ENCODE results near the gene FBXO28.

Gene FBXO28

DNA sequence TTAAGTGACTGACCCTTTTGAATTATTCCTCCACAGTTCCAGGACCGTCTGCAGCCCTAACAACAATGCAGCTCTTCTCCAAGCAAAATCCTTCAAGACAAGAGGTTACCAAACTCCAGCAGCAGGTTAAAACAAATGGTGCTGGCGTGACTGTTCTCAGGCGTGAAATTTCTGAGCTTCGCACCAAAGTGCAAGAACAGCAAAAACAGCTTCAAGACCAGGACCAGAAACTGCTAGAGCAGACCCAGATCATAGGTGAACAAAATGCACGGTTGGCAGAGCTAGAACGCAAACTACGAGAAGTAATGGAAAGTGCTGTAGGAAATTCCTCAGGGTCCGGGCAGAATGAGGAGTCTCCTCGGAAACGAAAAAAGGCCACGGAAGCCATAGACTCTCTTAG lies 43.4 kb downstream of the FBXO28 start:
- H2BK120ac ChIP-seq (ENCODE audit: insufficient read depth, low read length, poor library complexity) = no peak overlapping the region
- no CpG with 5 or more reads among the region's 11 CpGs for WGBS (ENCODE audit: extremely low coverage, insufficient coverage, insufficient read length)

DNA sequence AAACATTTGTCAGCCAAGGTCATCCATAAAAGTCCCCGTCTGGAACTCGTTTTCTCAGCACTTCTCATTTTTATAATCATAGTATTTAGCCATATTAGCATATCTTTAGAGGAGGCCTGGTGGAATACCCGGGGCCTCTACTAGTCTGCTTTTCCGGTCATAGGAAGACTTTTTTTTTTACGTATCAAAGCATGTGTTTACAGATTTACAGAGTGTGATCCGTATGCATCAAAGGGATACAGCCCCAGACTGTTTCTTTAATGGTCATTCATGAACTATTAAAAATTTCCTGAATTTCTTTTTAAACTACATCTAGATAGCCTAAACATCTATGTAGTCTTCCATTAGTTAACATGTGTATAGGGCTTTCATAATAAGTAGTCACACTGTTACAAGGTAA lies 45.6 kb downstream of the FBXO28 start:
- Histone ChIP-seq H3K4ac (ENCODE audit: low read depth, low read length) (no peak overlapping the region), H2AK5ac (ENCODE audit: low read length) (no peak overlapping the region), H3K4me3 (ENCODE audit: low read depth, low read length) (no peak overlapping the region), H3K14ac (ENCODE audit: low read length) (no peak overlapping the region), H2AFZ (ENCODE audit: insufficient read depth, low read length, poor library complexity) (no peak overlapping the region), H4K91ac (ENCODE audit: low read depth, low read length) (no peak overlapping the region), H2BK5ac (ENCODE audit: low read depth, low read length, poor library complexity) (no peak overlapping the region), H3K27ac (ENCODE audit: low read depth, low read length) (no peak overlapping the region), H3K9ac (ENCODE audit: low read length) (no peak overlapping the region), H4K8ac (ENCODE audit: low read depth, low read length) (no peak overlapping the region), H3K18ac (ENCODE audit: low read length) (no peak overlapping the region), H3K23ac (ENCODE audit: low read length) (no peak overlapping the region), H3K79me2 (ENCODE audit: control insufficient read depth, insufficient read depth, low read length, poor library complexity) (no peaks in the 10 kb centered on the region), H3K36me3 (ENCODE audit: control insufficient read depth in 1 of 2, insufficient read depth in 2 of 2, low read length in 2 of 2) (peaks cover 5 to 14% of the 10 kb centered on the region in 2 experiments), H3K4me1 (ENCODE audit: control insufficient read depth in 1 of 2, insufficient read depth in 2 of 2, low read length in 2 of 2) (no peaks in the 10 kb centered on the region), H3K4me2 (ENCODE audit: low read length) (no peak overlapping the region), H3K79me1 (ENCODE audit: low read length) (no peaks in the 10 kb centered on the region), H3K9me3 (ENCODE audit: insufficient read depth, low read depth, low read length) (no peaks in the 10 kb centered on the region), H2BK12ac (ENCODE audit: low read length) (no peak overlapping the region), H4K12ac (ENCODE audit: low read depth, low read length) (no peak overlapping the region), H3K27me3 (ENCODE audit: insufficient read depth, low read length) (no peaks in the 10 kb centered on the region), H2BK120ac (ENCODE audit: insufficient read depth, low read length, poor library complexity) (no peak overlapping the region)
- no CpG with 5 or more reads among the region's 6 CpGs for WGBS (ENCODE audit: extremely low coverage, insufficient coverage, insufficient read length)
- DNase-seq = no peak

More for the DNA sequence above, 43.4 kb downstream of the FBXO28 start:
- H3K23ac ChIP-seq (ENCODE audit: low read length) = no peak overlapping the region
- no peaks in the 10 kb centered on the region for H3K27me3 ChIP-seq (ENCODE audit: insufficient read depth, low read length)
- H2BK5ac ChIP-seq (ENCODE audit: low read depth, low read length, poor library complexity) = no peak overlapping the region
- H3K79me2 ChIP-seq (ENCODE audit: control insufficient read depth, insufficient read depth, low read length, poor library complexity) = no peaks in the 10 kb centered on the region
- H3K4ac ChIP-seq (ENCODE audit: low read depth, low read length) = no peak overlapping the region
- no peak overlapping the region for H3K18ac ChIP-seq (ENCODE audit: low read length)
- DNase-seq = no peak
- H4K91ac ChIP-seq (ENCODE audit: low read depth, low read length) = no peak overlapping the region
- no peak overlapping the region for H3K14ac ChIP-seq (ENCODE audit: low read length)
- no peak overlapping the region for H3K27ac ChIP-seq (ENCODE audit: low read depth, low read length)
- no peak overlapping the region for H2AK5ac ChIP-seq (ENCODE audit: low read length)
- H2AFZ ChIP-seq (ENCODE audit: insufficient read depth, low read length, poor library complexity) = no peak overlapping the region
- no peak overlapping the region for H4K12ac ChIP-seq (ENCODE audit: low read depth, low read length)
- no peak overlapping the region for H3K4me3 ChIP-seq (ENCODE audit: low read depth, low read length)
- no peaks in the 10 kb centered on the region for H3K79me1 ChIP-seq (ENCODE audit: low read length)
- no peaks in the 10 kb centered on the region for H3K4me1 ChIP-seq (ENCODE audit: control insufficient read depth in 1 of 2, insufficient read depth in 2 of 2, low read length in 2 of 2)
- no peaks in the 10 kb centered on the region for H3K9me3 ChIP-seq (ENCODE audit: insufficient read depth, low read depth, low read length)
- H4K8ac ChIP-seq (ENCODE audit: low read depth, low read length) = no peak overlapping the region
- H3K9ac ChIP-seq (ENCODE audit: low read length) = no peak overlapping the region
- no peak overlapping the region for H3K4me2 ChIP-seq (ENCODE audit: low read length)
- H3K36me3 ChIP-seq (ENCODE audit: control insufficient read depth in 1 of 2, insufficient read depth in 2 of 2, low read length in 2 of 2) = peaks cover 13 to 17% of the 10 kb centered on the region in 2 experiments
- H2BK12ac ChIP-seq (ENCODE audit: low read length) = no peak overlapping the region

DNA sequence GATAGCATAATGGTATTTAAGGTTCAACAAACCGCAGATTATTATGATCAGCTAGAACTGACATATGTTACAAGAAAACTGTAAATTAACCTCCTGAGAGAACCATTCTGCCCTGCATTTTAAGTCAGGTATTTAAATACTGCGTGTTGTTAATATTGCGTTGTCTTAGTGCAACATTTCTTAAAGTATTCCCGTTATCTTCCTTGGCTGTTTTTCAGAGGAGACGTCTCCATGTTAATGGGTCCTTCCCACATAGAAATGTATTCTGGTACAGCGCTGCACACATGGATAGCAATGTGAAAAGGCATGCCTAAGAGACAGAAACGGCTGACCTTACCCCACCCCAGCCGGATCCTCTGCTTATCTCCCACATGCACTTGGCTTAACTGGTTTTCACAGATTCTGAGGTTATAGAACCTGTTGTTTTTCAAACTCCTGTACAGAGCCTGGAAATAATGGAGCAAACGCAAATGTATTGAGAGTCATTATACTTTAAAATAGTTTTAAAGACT lies 46.3 kb downstream of the FBXO28 start:
- H2BK5ac ChIP-seq (ENCODE audit: low read depth, low read length, poor library complexity) = no peak overlapping the region
- no peak overlapping the region for H2AFZ ChIP-seq (ENCODE audit: insufficient read depth, low read length, poor library complexity)
- H3K4me1 ChIP-seq (ENCODE audit: control insufficient read depth in 1 of 2, insufficient read depth in 2 of 2, low read length in 2 of 2) = no peaks in the 10 kb centered on the region
- H3K9ac ChIP-seq (ENCODE audit: low read length) = no peak overlapping the region
- H3K79me1 ChIP-seq (ENCODE audit: low read length) = no peaks in the 10 kb centered on the region
- no CpG with 5 or more reads among the region's 9 CpGs for WGBS (ENCODE audit: extremely low coverage, insufficient coverage, insufficient read length)
- no peak overlapping the region for H4K12ac ChIP-seq (ENCODE audit: low read depth, low read length)
- H3K23ac ChIP-seq (ENCODE audit: low read length) = no peak overlapping the region
- no peak overlapping the region for H4K8ac ChIP-seq (ENCODE audit: low read depth, low read length)
- no peak overlapping the region for H3K4me2 ChIP-seq (ENCODE audit: low read length)
- no peak overlapping the region for H3K4me3 ChIP-seq (ENCODE audit: low read depth, low read length)
- no peak overlapping the region for H2BK120ac ChIP-seq (ENCODE audit: insufficient read depth, low read length, poor library complexity)
- no peaks in the 10 kb centered on the region for H3K9me3 ChIP-seq (ENCODE audit: insufficient read depth, low read depth, low read length)
- H2BK12ac ChIP-seq (ENCODE audit: low read length) = no peak overlapping the region
- H3K18ac ChIP-seq (ENCODE audit: low read length) = no peak overlapping the region
- H3K36me3 ChIP-seq (ENCODE audit: control insufficient read depth in 1 of 2, insufficient read depth in 2 of 2, low read length in 2 of 2) = peaks cover 5 to 14% of the 10 kb centered on the region in 2 experiments
- H2AK5ac ChIP-seq (ENCODE audit: low read length) = no peak overlapping the region
- no peak overlapping the region for H3K27ac ChIP-seq (ENCODE audit: low read depth, low read length)
- H3K27me3 ChIP-seq (ENCODE audit: insufficient read depth, low read length) = no peaks in the 10 kb centered on the region
- no peak for DNase-seq
- no peak overlapping the region for H4K91ac ChIP-seq (ENCODE audit: low read depth, low read length)
- H3K4ac ChIP-seq (ENCODE audit: low read depth, low read length) = no peak overlapping the region
- H3K79me2 ChIP-seq (ENCODE audit: control insufficient read depth, insufficient read depth, low read length, poor library complexity) = no peaks in the 10 kb centered on the region
- H3K14ac ChIP-seq (ENCODE audit: low read length) = no peak overlapping the region

DNA sequence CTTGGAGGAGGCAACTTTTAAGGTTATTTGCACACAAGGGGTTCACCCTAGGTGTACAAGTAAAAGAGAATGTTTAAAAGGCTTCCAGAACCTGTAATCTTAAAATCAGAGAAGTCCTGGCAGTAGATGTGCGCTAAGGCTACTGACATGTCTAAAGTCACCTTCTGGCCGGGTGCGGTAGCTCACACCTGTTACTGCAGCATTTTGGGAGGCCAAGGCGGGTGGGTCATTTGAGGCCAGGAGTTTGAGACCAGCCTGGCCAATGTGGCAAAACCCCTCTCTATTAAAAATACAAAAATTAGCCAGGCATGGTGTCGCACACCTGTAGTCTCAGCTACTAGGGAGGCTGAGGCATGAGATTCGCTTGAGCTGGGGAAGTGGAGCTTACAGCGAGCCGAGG lies 48.9 kb downstream of the FBXO28 start:
- no peak overlapping the region for H2BK12ac ChIP-seq (ENCODE audit: low read length)

More for the DNA sequence above, 48.9 kb downstream of the FBXO28 start:
- Histone ChIP-seq H3K27ac (ENCODE audit: low read depth, low read length) (no peak overlapping the region), H3K27me3 (ENCODE audit: insufficient read depth, low read length) (no peaks in the 10 kb centered on the region), H2AFZ (ENCODE audit: insufficient read depth, low read length, poor library complexity) (no peak overlapping the region), H4K12ac (ENCODE audit: low read depth, low read length) (no peak overlapping the region), H2BK120ac (ENCODE audit: insufficient read depth, low read length, poor library complexity) (no peak overlapping the region), H3K9ac (ENCODE audit: low read length) (no peak overlapping the region), H2AK5ac (ENCODE audit: low read length) (no peak overlapping the region), H3K4me3 (ENCODE audit: low read depth, low read length) (no peak overlapping the region), H2BK5ac (ENCODE audit: low read depth, low read length, poor library complexity) (no peak overlapping the region), H3K23ac (ENCODE audit: low read length) (no peak overlapping the region), H4K8ac (ENCODE audit: low read depth, low read length) (no peak overlapping the region), H3K4me2 (ENCODE audit: low read length) (no peak overlapping the region), H3K4ac (ENCODE audit: low read depth, low read length) (no peak overlapping the region), H3K9me3 (ENCODE audit: insufficient read depth, low read depth, low read length) (no peaks in the 10 kb centered on the region), H3K36me3 (ENCODE audit: control insufficient read depth in 1 of 2, insufficient read depth in 2 of 2, low read length in 2 of 2) (peaks cover 2 to 8% of the 10 kb centered on the region in 2 experiments), H3K18ac (ENCODE audit: low read length) (no peak overlapping the region), H3K79me2 (ENCODE audit: control insufficient read depth, insufficient read depth, low read length, poor library complexity) (no peaks in the 10 kb centered on the region), H3K14ac (ENCODE audit: low read length) (no peak overlapping the region), H3K79me1 (ENCODE audit: low read length) (no peaks in the 10 kb centered on the region), H4K91ac (ENCODE audit: low read depth, low read length) (no peak overlapping the region), H3K4me1 (ENCODE audit: control insufficient read depth in 1 of 2, insufficient read depth in 2 of 2, low read length in 2 of 2) (no peaks in the 10 kb centered on the region)
- no peak for DNase-seq
- WGBS (ENCODE audit: extremely low coverage, insufficient coverage, insufficient read length) = no CpG with 5 or more reads among the region's 8 CpGs
